ENCODE data around the gene TMEM150B.
A peak's percentile ranks its signal among the peaks of the same experiment; 100 is the strongest.

Gene TMEM150B

GRCh38 chr19:55304279-55304978, 20.7 kb downstream of the TMEM150B start:
- no peak for DNase-seq

GRCh38 chr19:55303477-55303876, 21.7 kb downstream of the TMEM150B start:
- no peak for DNase-seq

GRCh38 chr19:55302318-55302703, 22.8 kb downstream of the TMEM150B start:
- DNase-seq, result no peak

DNA sequence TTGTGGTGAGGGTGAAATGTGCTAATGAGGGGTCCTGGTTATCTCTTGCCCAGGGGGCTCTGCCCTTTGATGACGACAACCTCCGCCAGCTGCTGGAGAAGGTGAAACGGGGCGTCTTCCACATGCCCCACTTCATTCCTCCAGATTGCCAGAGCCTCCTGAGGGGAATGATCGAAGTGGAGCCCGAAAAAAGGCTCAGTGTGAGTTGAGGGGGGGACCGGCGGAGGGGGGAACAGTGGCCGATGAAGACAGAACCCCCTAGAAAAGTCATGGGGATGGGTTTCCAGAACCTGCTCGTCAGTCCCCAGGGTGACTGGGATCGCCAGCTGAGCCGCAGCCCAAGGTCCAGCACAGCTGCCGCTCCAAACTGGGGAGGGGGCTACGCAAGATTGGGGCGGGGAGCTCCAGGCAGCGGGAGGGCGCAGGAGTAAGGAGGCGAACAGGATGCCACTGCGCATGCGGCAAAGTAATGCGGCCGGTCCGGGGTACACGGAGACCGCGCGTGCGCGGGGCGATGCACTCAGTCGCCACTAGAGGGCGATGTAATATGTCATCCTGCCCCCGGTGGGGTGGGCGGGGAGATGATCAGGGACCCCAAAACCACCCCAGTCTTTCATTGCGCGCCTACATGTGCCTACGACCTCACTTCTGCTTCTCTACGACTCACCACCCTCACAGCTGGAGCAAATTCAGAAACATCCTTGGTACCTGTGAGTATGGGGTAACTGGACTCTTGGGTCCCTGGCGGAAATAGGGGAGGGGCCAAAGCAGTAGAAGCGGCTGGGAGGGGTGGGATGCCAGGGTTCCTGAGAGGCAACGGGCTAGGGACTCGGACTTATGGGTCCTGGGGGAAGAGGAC, 23.5 kb downstream of the TMEM150B start:
- DNase-seq, result peak; percentile 25

GRCh38 chr19:55300886-55301458, 24.2 kb downstream of the TMEM150B start:
- no peak for DNase-seq

- DNase-seq, result no peak
Measured at GRCh38 chr19:55299991-55300390, 25.1 kb downstream of the TMEM150B start.

DNA sequence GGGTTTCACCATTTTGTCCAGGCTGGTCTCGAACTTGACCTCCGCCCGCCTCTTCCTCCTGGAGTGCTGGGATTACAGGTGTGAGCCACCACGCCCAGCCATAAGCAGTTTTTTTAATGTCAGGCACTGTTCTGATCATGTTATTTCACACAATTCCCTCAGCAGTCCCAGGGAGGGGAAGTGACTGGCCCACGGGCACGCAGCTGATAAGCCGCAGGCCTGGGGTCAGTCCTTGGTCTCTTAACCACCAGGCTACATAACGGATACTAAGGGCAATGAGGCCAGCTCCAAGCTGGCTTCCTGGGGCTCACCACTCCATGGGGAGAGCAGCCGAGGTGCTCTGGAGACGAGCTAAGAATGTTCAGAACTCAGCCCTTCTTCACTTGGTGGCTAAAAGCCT, 27.9 kb downstream of the TMEM150B start:
- DNase-seq, result no peak

DNA sequence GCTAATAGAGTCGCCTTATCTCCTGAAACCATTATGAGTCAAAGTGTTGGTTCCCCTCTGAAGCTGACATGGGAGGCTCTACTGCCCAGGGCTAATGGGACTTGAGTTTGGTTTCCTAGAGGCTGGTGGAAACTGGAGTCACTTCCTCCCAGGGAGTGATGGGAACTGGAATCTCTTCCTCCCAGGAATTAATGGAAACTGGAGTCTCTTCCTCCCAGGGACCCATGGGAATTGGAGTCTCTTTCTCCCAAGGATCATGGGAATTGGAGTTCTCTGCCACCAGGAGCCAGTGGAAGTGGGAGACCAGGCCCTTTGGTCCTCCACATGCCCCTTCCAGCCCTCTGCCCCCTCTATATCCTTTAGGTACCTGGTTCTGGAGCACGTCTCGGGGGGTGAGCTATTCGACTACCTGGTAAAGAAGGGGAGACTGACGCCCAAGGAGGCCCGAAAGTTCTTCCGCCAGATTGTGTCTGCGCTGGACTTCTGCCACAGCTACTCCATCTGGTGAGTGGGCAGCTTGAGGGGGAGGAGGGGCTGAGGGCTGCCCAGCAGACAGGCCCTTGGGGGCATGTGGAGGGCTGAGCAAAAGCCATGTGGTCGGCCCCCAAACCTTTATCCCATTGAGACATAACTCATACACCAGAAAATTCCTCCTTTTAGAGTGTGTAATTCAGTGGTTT, 35.9 kb downstream of the TMEM150B start:
- DNase-seq, result no peak

GRCh38 chr19:55287361-55288079, 37.6 kb downstream of the TMEM150B start:
- DNase-seq, result no peak

DNA sequence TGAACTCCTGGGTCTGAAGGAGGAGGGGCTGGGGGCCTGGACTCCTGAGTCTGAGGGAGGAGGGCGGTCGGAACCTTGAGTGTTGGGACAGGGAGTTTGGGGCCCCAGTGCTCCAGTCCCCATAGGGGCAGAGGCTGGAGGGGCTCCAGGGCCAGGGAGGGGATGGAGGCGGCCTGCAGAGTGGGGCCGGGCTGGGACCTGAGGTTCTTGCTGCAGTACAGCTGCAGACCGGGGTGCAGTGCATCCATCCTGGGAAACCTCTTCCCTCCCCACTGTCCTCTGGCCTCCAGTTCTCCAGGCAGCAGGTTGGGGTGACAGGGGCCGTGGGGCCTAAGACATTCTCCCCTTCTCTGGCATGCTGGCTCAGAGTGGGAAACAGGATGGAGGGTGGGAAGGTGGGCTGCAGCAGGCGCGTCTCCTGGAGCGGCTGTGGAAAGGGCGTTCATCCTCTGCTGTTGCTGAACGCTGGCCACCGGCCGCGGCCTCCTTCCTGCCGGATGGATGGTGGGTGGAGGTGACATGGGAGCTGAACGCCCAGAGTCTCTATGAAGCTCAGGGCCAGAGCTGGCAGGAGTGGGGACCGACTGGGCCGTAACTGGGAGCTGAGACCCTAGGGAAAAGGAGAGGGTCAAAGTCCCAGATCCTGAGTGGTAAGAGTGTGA, 39.8 kb downstream of the TMEM150B start:
- no peak for DNase-seq

DNA sequence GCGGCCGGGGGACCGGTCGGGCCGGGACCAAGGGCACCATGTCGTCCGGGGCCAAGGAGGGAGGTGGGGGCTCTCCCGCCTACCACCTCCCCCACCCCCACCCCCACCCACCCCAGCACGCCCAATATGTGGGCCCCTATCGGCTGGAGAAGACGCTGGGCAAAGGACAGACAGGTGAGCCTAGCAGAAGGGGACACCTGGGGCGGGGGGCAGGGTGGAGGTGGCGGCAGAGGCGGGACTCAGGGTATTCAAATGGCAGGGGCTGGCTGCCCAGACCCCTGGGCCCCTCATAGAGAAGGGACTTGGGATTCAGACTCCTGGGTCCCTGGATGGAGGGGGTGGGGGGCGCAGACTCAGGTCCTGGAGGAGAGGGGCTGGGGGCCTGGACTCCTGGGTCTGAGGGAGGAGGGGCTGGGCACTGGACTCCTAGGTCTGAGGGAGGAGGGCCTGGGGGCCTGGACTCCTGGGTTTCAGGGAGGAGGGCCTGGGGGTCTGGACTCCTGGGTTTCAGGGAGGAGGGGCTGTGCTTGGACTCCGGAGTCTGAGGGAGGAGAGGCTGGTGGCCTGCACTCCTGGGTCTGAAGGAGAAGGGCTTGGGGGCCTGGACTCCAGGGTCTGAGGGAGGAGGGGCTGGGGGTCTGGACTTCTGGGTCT, 40.6 kb downstream of the TMEM150B start:
- DNase-seq, result no peak

GRCh38 chr19:55283548-55284377, 41.4 kb downstream of the TMEM150B start, which contains the start of gene BRSK1:
Gene BRSK1 (plus strand): TSS chr19:55283997. CDS start chr19:55284443, 446 bp downstream.
- no peak for DNase-seq

GRCh38 chr19:55279770-55280643, 45.1 kb downstream of the TMEM150B start, which contains the start of gene HSPBP1:
Gene HSPBP1 (minus strand): TSS chr19:55280110. CDS start chr19:55279608, 502 bp downstream.
- peak; percentile 89 for DNase-seq

DNA sequence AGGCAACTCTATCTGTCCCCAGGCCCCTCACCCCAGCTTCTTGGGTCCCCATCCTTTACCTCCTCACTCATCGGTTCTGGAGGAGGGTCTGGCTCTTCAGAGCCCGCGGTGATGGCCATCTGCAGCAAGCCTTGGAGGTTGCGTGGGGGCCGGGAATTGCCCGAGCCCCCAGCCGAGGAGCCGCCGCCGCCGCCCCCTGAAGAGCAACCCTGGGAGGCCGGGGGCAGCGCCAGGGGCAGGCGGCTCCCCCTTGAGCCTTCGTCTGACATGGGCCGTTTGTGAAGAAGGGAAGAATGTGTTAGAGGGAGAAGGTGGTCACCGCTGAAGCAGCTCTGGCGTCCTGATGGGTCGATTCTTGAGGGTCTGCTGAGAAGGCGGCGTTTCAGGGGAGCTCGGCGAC, 45.8 kb downstream of the TMEM150B start:
- no peak for DNase-seq

- no peak for DNase-seq
Measured at GRCh38 chr19:55278391-55279135, 46.6 kb downstream of the TMEM150B start.

DNA sequence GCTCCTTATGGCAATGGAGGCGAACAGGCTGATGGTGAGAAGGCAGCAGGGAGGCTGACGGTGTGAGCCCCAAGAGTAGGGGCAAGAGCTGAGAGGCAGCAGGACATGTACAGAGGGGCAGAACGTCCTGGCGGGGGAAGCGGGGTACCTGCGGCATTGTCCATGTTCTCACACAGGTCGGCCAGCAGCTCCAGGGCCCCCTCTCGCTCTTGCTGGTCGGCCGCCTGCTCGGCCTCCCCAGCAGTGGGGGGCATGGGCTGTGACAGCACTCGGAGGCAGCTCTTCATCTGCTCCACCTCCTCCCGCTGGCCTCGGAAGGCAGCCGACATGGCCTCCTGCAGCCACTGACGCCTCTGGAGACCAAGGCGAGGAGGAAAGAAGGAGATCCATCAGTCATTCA, 47.6 kb downstream of the TMEM150B start:
- DNase-seq, result no peak

- DNase-seq, result no peak
Measured at GRCh38 chr19:55276720-55277430, 48.3 kb downstream of the TMEM150B start.

All from NCI-H1417 treated with DMSO at 0.1 percent for 48 hours (cell line).